ENCODE measurements around the gene DYSF.

DNA sequence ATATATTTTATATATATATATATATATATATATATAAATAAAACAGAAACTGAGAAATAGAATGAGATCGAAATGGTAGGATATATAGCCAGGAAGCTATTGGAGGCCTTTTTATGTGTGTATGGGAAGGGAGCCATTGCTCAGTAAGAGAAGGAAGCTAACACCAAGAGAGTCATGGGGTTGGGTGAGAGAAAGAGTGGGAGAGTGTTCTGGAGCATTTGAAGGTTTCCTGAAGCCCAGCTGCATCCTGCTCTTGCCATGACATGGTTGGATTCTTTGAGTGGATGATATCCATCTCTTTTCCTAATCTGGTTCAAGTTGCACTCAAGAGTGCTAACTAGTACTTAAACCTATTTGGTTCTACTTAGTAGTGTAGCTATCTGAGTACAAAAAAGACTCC lies 282.3 kb downstream of the DYSF start:
- TF ChIP-seq, protein P1, sequence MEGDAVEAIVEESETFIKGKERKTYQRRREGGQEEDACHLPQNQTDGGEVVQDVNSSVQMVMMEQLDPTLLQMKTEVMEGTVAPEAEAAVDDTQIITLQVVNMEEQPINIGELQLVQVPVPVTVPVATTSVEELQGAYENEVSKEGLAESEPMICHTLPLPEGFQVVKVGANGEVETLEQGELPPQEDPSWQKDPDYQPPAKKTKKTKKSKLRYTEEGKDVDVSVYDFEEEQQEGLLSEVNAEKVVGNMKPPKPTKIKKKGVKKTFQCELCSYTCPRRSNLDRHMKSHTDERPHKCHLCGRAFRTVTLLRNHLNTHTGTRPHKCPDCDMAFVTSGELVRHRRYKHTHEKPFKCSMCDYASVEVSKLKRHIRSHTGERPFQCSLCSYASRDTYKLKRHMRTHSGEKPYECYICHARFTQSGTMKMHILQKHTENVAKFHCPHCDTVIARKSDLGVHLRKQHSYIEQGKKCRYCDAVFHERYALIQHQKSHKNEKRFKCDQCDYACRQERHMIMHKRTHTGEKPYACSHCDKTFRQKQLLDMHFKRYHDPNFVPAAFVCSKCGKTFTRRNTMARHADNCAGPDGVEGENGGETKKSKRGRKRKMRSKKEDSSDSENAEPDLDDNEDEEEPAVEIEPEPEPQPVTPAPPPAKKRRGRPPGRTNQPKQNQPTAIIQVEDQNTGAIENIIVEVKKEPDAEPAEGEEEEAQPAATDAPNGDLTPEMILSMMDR (IDR thresholded peaks at IDR 0.05), result no peak
- no peak for TF ChIP-seq POLR2A (IDR thresholded peaks at IDR 0.05)
